ENCODE data around the gene CHI3L1.

CHI3L1 gene

DNA sequence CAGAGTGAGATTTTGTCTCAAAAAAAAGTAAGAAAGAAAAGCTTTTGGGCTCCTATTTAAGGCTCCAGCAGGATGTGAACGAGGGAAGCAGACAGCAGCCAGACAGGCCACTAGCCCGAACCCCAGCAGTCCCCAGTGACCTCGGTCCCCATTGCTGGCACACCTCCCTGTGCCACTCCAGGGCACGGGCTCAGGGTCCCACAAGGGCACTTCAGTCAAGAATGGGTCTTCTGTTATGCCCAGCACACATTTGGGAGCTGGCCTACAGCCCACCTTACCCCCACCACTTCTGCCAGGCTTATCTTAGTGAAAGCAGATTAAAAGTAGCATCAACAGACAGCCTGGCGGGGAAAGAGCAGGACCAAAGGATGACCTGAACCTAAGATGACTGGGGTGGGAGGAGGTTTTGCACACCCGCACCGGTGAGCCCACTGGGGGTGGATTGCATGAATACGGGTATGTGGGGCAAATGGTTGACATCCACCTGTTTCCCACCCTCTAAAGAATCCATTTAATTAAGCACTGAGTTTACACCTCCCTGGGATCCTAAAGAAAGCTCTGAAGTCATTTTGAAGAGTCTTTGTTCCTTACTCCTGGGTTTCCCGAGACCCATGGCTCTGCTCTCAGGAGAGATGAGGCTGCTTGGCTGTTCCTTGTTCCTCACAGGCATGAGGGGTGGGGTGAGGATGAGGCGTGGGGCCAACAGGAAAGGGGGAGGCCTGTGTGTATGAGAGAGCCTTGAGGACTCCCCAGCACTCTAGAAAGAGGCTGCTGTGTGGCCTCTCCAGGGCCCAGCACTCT is 4.7 kb downstream of the CHI3L1 start:
- no peak for DNase-seq (ENCODE audit: low read depth in 2 of 2)

DNA sequence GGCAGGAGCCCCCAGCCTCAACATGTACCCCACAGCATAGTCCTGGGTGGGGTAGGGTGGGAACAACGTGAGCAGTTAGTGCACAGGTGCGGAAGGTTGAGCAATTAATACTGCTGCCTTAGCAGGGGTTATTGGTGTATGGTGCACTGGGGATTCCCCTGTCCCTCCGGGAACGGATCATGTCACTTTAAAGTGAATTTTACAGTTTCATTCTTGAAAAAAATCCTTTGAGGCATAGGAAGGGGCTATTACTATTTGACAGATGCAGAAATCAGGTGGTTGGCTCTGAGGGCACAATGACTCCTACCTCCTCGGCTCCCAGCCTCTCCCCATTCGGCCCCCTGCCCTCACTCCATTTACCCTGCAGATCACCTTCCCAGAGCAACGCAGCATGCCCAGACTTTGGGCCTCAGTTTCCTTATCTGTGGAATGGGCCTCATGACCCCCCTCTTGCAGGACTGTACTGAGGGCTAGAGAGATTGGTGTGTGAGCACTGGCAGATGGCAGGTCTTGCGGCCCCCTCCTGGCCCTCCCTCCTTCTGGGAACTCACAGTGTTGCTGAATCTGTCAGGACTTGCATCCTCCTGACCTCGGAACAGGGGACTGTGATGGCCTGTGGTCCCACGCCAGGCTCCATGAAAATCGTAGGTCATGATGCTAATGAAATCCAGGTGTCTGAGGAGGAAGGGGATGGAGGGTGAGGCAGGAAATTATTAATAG is 5.7 kb downstream of the CHI3L1 start:
- no peak for DNase-seq (ENCODE audit: low read depth in 2 of 2)

DNA sequence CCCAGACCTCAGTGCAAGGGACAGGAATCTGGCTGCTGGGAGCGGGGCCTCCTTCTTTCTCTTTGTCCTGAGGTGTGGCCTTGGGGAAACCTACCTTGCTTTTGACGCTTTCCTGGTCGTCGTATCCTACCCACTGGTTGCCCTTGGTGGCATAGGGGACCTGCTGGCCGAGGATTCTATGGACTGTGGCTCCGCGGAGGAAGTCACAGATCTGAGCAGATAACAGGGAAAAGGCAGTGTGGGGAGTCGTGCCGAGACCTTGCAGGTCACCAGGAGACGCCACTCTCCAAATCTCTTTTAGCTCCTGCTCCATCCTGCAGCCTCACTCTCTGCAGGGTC is 6.9 kb downstream of the CHI3L1 start:
- no peak for DNase-seq (ENCODE audit: low read depth in 2 of 2)

DNA sequence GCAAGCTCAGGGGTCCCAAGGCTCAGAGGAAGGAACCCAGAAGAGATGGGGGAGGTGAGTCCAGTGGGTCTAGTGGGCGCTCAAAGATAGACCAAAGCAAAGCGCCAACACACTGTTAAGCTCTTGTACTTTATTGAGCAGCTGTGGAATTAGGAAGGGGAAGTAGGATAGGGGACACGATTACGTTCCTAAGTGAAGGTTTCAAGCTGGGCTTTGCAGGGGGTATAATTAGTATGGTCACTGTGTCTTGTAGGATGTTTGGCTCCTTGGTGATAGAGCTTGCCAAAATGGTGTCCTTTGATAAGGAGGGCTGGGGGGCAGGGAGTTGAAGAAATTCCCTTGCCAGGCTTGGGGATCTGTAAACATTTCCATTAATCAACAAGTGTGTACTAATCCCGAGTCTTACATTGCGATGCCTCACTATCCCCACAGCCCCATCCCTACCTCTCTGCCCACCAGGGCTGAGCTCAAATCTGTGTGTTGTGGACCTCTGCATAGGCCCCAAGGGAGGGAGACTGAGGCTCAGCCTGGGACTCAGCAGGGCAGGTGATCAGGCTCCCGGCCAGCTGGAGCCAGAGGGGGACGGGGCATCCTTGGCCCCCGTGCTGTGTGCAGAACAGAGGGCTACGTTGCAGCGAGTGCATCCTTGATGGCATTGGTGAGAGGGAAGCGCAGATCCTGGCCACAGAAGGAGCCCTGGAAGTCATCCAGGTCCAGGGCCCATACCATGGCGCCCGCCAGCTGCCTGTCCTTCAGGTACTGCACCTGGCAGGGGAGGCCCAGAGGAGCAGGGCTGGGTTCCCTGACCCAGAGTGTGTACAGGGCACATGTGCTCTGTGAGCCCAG is 7.5 kb downstream of the CHI3L1 start:
- no peak for DNase-seq (ENCODE audit: low read depth in 2 of 2)

DNA sequence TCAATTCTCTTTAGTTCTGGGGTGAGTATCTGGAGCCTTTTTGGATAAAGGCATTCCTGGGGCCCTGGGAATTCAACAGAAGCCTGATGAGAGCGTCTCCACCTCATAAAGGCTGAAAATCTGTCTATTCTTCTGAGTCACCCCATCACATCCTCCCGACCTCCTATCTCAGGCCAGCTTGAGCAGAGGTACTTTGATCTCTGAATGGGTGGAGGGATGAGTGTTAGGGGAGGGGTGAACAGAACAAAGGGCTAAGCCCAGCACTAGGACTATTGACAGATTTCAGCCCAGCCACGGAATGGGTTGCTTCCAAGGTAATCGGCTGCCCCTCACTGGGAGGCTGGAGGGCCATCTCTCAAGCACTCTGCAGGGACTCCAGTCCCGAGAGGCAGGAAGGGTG is 8.4 kb downstream of the CHI3L1 start:
- DNase-seq (ENCODE audit: low read depth in 2 of 2): no peak

DNA sequence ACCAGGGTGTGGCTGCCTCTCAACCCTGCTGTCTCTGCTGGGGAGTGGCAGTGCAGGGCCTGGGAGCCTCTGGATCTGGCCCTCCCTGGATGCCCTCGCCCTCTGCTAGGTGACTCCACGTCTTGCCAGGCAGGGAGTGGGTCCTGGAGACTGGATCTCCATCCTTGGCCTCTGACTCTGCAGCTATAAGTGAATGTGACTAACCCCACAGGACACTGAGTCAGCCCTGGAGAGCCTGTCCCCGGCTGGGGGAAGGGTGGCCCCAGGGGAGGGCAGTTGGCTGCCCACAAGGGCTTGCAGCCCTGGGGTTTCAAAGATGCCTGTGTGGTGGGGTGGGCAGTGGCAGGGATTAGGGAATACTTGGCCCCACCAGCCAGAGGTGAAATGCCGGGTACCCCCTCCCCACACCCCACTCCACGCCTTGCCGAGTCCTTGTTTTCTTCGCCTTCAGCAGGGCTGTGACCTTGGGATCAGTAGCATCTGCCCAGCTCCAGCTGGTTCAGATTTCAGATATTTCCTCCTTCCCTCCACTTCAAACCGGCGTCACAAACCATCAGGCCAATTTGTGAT is 8.9 kb downstream of the CHI3L1 start:
- no peak for DNase-seq (ENCODE audit: low read depth in 2 of 2)

DNA sequence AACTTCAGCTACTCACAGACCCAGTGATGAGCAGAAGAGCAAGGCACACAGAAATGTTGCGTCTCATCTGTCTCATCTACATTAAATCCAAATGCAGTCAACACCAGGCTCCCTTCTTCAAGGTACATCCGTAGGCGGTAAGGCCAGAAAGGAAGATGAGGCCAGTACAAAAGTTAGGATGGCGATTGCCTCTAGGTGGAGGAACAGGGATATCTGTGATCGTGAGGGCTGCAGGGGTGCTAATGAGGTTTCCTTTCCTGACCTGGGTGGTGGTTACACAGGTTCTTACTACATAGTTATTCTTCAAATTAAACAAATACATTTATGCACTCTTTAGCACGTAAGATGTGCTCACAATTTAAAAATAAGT is 9.5 kb downstream of the CHI3L1 start:
- DNase-seq (ENCODE audit: low read depth in 2 of 2): no peak

DNA sequence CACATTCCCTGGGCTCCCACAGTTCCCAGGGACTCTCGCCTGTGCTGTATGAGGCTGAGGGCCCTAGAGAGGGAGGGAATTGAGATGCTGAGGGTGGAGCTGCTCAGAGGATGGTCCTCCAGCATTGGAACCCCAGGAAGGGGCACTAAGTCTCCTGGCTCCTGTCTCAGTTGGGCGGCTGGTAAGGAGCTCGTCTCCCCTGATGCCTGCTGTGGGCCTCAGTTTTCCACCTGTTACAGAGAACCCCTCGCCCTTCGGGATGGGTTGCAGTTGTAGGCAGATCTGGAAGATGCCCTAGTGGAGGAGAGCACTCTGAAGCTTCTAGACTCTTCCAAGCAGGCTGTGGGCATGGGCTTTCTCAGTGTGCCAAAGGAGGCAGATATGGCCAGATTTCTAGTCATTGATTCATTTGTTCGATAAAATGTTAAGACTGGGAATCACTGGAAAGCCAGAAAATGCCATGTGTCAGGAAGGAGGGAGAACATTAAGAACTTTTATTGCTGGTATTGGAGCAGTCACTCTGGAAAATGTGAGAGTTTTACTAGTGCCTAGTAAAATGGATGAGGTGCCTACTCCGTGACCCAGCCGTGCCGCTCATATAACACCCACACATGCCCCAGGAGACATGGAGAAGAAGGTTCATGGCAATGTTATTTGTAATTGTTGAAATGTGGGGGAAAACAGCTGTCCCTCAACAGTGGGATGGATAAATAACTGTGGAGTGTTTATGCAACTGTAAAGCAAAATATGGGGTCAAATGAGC is 10.1 kb downstream of the CHI3L1 start:
- DNase-seq (ENCODE audit: low read depth in 2 of 2): no peak

DNA sequence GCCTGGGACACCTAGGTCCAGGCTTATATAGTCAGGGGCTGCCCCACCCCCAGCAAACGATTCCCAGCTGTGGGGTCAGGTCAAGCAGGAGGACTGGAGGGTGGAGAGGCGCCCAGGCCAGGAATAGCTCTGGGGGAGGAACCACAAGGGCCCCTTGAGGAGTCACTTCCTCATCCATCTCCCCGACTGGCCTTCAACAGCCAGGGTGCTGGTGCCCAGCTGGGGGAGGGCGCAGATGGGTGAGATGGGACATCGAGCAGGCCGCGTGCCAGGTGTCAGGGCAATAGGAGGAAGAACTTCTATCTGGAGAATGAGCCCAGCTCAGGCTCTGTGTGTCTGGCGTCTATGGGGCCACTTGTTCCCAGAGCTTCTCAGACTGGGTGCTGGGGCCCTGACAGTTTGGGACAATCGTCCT is 10.7 kb downstream of the CHI3L1 start:
- DNase-seq (ENCODE audit: low read depth in 2 of 2): no peak

DNA sequence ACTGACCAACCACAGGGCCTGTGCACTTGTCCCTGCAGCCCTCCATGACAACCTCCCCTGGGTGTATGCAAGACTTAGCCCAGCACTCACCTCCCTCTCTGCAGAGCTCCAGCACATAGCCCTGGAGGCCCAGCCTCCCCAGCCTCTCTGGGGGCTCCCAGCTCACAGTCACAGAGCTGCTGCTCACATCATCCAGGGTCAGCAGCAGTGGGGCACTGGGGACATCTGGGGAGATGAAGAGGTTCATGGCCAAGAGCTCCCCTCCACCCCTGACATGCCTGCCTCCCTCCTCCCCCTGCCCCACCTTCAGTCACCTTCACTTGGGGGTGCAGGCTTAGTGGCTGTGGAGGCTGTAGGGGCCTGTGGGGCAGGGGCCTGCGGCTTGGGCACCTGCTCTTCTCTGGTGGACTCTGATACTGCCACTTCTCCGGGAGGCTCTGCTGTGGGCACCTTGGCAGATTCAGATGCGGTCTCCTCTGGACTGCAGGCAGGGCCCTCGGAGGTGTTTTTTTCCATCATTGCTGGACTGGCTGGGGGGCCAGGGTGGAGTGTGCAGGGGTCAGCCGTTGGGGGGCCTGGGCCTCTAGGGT is 11.2 kb downstream of the CHI3L1 start, which contains the start of gene MYBPH:
TSS of gene MYBPH (minus strand) at position 590 of the 590 bp plus-strand sequence. CDS start at position 519, 71 bp downstream.
- DNase-seq (ENCODE audit: low read depth in 2 of 2): no peak

DNA sequence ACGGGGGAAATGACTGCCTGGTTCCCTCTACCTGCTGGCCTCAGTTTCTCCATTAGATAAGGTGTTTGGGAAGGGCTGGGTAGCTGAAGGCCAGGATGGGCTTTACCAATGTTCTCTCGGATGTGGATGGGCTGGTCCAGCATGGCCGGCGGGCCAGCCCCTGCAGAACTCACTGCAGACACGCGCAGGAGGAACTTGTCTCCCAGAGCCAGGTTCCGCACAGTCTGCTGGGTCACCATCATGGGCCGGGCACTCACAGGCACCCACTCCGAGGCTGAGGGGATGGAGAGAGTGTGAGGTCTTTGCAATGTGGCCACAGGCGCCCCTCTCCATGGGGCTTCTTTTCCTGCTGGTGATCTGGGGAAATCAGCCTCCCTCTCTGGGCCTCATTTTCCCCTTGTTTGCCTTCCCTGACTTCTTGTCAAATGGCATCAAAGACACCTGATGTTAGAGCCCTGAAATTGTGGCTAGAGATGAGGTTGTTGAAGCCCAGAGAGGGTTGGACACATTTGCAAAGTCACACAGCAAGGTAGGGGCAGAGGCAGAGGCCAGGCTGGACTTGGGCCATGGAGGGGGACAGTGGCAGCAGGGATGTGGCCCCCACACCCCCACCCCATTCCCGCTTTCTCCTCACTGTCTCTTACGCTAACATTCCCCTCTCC is 12.0 kb downstream of the CHI3L1 start:
- DNase-seq (ENCODE audit: low read depth in 2 of 2): no peak

DNA sequence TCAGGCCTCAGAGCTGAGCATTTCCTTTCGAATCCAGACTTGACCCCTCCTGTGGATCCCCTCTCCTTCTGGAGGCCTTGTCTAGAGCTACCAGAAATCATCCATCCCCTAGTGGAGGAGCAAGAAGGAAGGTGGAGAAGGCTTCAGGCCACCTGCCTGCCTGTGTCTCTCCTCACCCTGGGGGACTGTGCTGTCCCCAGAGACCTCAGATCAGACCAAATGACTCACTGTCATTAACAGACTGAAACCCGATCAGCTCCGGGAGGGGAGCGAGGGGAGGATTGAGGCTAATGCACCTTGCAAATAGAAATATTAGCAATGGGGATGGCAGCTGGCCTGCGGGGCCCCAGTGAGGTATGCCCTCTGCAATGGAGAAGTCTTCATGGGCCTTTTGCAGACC is 12.9 kb downstream of the CHI3L1 start:
- no peak for DNase-seq (ENCODE audit: low read depth in 2 of 2)

DNA sequence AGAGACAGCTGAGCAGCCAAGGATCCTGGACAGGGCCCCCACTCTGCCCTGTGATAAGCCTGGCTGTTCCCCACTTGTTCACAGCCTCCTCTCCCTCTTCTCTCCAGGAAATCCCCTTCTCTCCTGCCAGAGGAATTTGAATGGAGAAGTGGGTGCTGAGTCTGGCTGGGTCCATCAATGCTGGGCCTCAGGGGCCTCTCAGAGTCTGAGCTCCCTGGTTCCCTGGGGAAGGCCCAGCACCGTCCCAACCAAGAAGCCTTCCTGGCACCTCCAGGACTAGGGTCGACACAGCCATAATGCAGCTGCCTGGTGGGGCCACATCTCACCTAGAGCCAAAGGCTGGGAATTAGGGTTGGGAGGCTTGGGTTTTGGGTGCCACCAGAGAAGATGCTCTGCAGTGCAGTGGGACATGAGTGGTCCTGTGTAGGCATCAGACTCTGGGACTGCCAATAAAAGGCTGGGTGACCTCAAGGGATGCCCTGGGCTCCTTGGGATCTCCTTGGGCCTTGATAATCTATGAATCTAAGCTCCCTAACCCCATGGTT is 13.4 kb downstream of the CHI3L1 start:
- no peak for DNase-seq (ENCODE audit: low read depth in 2 of 2)

DNA sequence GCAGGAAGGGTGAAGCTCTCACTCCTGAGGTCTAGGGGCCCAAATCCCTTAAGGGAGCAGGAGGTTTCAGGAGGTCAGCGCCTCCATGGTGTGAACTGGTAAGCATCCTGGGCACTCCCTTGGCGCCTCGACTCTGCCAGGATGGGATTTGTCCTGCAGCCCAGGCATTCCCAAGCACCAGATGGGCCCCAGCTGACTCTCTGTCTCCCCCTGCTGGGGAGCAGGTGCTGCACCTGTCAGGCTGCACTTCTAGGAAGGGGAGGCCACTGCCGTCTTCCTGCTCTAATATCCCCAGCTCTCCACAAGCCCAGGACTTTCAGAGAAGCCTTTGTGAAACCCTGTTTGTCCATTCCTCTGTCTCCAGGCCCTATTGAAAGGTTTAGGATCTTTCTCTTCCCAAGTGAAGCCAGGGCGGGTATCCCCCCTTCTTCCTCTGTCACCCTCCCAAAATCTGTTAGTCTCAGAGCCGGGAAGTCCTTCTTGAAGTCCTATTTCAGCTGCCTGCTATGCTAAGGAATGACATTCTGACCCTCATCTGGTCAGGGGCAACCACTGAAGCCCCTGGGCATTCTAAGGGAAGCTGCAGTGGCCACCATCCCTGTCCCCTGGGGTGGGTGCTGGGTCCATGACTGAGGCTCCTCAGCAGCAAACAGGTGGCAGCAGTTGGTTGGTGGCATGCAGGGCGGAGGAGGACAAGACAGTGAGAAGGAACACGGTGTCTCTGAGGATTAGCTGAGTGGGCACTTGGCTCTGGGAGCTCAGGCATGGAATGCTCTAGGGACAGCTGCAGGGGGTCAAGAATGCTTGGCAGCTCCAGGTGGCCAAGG is 14.1 kb downstream of the CHI3L1 start:
- DNase-seq (ENCODE audit: low read depth in 2 of 2): peak; percentile 14 to 18

DNA sequence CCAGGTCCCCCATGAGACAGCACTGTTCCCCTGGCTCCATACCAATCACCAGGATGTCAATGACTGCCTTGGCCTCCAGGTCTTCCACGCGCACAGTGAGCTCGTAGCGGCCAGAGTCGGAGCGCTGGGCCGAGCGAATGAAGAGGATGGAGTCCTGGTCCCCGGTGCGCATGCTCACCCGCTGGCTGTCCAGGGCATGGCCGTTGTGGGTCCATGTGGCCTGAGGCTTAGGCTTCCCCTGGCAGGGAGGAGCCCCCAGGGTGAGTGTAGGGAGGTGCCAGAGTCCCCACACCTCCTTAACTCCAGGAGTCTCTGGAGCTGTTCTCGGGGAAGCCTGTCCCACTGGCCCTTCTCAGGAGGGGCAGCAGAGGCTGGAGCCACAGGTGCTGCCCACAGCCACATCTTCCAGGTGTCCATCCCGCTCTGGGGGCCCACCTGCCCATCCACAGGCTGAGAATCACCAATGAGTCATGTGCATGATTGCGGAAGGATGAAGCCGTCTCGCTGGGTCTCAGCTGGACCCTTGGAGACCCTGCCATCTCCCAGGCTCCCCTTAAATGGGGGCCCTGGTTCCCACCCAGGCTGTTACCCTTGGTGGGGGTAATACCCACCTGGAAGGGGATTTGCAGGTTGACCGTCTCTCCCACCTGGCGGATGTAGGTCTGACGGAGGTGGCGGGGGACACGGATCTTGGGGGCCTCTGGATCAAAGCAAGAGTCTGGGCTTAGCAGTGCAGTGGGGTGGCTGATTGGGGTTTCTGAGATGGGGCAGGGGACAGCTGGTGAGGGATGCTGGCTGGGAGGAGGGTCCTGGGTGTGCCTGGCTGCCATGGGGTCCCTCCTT is 14.9 kb downstream of the CHI3L1 start:
- DNase-seq (ENCODE audit: low read depth in 2 of 2): no peak

DNA sequence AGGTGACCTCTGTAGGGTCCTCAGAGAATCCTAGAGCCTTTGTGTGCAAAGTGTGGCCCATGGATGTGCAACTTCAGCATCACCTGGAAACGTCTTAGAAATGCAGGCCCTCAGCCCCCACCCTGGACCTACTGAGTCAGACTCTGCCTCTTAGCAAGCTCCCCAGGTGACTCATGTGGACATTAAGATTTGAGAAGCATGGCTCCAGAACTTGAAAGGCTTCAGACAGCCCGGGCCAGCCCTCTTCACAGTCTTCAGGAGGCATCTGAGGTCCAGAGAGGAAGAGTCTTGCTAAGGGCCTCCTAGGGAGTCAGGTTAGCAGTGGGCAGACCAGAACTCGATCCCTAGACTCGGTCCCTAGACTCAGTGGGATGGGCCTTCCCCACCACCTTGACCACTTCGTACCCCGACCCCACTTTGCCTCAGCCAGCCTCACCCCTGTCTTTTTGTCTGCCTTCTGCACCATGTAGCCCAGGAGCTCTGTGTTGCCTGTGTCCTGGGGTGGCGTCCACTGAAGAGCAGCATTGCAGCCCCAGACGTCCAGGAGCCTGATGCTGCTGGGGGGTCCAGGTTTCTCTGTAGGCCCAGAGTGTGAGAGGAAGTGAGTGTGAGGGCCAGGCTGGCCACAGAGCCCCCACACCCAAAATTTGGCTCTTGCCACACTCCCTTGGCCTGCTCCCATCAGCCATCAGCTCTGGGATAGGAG is 15.7 kb downstream of the CHI3L1 start:
- DNase-seq (ENCODE audit: low read depth in 2 of 2): no peak

DNA sequence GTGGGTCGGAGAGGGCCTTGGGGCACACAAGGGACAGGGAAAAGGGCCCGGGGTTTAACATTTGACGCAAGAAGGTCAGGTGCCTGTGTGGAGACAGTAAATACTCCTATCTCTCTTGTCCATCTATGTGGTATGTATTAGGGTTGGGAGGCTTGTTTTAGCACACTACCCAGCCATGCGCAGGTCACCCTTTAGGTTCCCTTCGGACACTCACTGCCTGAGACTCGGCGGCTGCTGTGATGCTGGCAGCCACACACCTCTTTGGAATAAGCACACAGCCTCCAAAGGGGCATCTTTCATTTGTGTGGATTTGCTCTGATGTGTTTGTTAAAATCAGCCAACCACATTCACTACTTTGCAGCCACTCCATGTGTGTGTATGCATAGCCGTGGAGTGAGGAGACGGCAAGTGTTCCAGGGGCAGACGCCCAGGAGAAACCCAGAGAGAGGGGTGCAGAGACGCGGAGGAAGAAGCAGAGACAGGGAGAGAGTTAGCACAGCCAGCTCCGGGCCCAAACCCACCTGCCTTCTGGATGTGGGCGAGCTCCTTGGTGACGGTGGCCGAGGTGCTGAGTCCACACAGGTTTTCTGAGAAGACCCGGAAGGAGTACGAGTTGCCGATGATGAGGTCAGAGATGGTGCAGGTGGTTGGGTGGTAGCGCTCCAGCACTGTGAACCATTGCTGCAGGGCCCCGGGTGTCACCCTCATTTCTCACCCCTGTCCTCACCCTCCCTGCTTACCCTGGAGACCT is 16.6 kb downstream of the CHI3L1 start:
- DNase-seq (ENCODE audit: low read depth in 2 of 2): no peak

Measured in fibroblast of skin of left quadriceps (primary cell).